22Rv1 (cell line): ENCODE data around the gene IFT20.
A peak's percentile ranks its signal among the peaks of the same experiment; 100 is the strongest.

Source experiments
- H3K27ac ChIP-seq: fragments of 450-650 bp; 2 replicates; pipeline ENCODE4 v1.5.1; 2017
- ZFX ChIP-seq: fragments of 450-650 bp; IDR thresholded peaks from 2 replicates; pipeline ENCODE4 v1.6.1; 2017; ENCODE audit warnings: antibody characterized with exemption, borderline replicate concordance
- TF ChIP-seq, protein P1 (sequence below): fragments of 450-650 bp; IDR thresholded peaks from 2 replicates; pipeline ENCODE4 v1.5.1; 2017; ENCODE audit warnings: mild to moderate bottlenecking

IFT20 gene

GRCh38 chr17:28317099-28317965 lies 17.9 kb downstream of the IFT20 start:
- TF ChIP-seq, protein P1, sequence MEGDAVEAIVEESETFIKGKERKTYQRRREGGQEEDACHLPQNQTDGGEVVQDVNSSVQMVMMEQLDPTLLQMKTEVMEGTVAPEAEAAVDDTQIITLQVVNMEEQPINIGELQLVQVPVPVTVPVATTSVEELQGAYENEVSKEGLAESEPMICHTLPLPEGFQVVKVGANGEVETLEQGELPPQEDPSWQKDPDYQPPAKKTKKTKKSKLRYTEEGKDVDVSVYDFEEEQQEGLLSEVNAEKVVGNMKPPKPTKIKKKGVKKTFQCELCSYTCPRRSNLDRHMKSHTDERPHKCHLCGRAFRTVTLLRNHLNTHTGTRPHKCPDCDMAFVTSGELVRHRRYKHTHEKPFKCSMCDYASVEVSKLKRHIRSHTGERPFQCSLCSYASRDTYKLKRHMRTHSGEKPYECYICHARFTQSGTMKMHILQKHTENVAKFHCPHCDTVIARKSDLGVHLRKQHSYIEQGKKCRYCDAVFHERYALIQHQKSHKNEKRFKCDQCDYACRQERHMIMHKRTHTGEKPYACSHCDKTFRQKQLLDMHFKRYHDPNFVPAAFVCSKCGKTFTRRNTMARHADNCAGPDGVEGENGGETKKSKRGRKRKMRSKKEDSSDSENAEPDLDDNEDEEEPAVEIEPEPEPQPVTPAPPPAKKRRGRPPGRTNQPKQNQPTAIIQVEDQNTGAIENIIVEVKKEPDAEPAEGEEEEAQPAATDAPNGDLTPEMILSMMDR, result no peak
- no peak for TF ChIP-seq ZFX
- H3K27ac ChIP-seq, result peak overlapping the region; percentile 85

DNA sequence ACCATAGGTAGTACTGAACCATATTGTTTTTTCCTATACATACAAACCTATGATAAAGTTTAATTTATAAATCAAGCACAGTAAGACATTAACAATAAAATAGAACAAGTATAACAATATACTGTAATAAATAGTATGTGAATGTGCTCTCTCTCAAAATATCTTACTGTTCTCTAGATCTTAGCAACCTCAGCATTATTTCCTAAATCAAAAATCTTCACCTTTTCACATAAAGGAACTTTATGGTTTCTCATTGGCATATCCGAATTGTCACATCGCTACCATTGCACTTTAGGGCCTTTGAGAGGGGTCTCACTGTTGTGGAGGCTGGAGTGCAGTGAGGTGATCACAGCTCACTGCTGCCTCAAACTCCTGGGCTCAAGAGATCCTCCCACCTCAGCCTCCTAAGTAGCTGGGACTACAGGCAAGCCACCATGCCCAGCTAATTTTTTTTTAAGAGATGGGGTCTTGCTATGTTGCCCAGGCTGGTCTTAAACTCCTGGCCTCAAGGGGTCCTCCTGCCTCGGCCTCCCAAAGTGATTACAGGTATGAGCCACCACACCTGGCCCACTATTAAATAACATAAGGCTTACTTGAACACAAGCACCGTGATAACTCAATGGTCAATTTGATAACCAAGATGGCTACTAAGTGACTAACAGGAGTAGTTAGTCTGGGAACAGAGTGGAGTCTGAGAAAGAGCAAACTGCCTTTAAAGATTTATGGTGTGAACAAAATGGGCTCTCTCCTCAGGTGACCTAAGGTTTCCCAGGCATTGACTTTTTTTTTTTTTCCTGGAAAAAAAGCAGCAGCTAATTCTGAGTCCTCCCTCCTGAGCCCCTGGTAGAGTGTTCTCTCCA lies 19.2 kb downstream of the IFT20 start:
- no peak overlapping the region for H3K27ac ChIP-seq
- TF ChIP-seq, protein P1, result no peak
- no peak for TF ChIP-seq ZFX

DNA sequence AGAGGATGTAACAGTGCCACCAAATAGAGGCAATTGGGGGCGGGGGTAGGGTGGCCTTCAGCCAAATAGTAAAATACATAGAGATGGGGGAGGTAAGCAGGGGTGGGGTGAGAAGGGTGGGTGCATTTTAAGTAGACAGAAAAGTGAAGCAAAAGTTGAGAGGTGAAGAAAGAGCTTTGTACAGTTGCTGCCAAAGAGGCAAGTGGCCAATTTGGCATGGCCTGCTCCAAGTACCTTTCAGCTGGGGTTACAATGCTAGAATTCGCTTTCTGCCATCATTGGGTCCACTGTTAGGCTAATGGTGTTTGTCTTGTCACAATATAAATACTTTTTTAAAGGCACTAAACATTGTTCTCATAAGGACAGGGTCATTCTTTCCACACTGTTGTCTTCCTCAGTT lies 21.4 kb downstream of the IFT20 start:
- no peak for TF ChIP-seq ZFX
- TF ChIP-seq, protein P1, result no peak
- H3K27ac ChIP-seq, result no peak overlapping the region

GRCh38 chr17:28306954-28307401 lies 28.3 kb downstream of the IFT20 start:
- TF ChIP-seq, protein P1, result no peak
- no peak for TF ChIP-seq ZFX
- H3K27ac ChIP-seq, result no peak overlapping the region

GRCh38 chr17:28298449-28298848 lies 36.8 kb downstream of the IFT20 start:
- no peak overlapping the region for H3K27ac ChIP-seq
- TF ChIP-seq ZFX, result no peak
- TF ChIP-seq, protein P1, result no peak

DNA sequence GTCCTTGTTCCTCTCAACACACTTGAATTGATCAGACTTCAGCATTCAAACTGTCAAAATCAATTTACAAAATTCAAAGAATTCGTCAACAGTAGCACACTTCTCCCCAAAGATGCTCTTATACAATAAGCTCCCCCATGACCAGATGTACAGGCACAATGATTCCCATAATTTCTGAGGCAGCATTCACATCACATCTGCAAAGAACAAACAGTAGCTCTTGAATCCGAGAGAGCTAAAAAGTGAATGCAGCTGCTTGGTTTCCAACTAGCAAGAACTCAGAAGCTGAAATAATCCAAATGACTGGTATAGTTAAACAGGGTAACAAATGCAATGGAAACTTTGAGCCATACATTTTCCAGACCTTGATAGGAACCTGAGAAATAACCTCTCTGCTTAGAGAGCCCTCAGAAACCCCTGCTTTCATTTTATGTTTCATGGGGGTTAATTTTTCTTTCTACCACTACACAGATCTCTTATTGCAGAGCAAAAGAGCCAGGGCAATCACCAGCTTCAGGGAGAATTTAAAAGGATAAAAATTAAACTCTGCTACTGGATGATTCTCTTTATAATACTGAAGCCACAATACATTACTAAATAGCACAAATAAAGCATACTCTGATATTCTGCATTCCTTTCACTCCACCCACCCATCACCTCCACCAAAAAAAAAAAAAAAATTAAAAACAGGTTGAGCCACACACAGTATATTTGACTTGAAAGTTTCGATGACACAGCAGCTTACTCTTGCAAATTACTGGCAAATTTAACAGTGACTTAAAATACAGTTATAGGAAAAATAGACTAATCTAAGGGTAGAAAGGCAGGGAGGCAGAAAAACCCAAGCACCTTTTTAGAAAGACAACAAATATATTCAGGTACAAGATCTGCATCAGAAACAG lies 39.3 kb downstream of the IFT20 start:
- TF ChIP-seq ZFX, result no peak
- TF ChIP-seq, protein P1, result no peak
- H3K27ac ChIP-seq, result no peak overlapping the region
